Measurements from ENCODE around the gene LRRC49.
A peak's percentile ranks its signal among the peaks of the same experiment; 100 is the strongest.
"Not testable (repeated sequence)": the region's sequence is repeated elsewhere in the genome, so short reads cannot be mapped to it uniquely, and the experiment has no call there.

Gene LRRC49

DNA sequence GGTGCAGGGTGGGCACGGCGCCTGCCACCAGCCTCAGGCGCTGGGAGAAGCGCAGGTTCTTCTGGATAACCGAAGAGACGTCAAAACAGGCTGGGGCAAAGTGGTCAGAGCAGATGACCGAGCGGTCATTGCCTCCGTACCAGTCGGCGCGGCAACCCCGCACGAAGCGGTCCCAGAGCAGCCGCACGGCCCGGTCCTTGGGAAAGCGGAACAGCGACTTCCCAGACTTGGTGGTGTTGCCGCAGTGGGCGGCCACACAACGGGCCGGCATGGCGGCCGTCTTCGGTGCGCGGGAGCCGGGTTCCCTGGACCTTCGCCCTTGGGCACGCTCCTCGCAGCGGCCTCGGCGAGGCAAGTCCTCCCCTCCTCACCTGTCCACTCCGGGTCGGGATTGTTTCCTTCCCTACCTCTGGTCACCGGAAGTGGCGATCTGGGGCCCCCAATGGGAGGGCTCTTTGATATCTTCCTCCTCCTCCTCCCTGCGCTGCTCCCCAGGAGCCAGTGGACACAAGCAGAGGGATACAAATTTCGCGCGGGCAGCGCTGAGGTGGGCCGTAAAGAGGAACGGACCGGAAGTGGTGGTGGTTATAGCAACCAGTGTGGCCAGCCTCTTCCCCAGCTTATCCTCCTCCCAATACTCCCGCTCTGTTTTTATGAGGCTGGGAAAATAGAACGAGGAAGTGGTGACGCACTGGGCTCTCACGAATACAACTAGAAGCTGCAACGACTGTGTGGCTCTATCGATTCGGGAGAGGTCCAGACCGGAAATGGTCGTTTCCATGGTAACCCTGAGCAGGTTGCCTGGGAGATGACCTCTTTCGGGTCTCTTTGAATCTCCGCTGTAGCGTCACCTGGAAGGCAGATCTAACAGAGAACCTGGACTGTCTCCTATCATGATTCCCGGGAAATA lies at the start of gene LRRC49, which contains the start of gene THAP10:
LRRC49 (plus strand) TSS at position 825 of the 910 bp plus-strand sequence; CDS start at position 894, 69 bp downstream.
THAP10 (minus strand) TSS at position 432 of the 910 bp plus-strand sequence; CDS start at position 271, 161 bp downstream.
- DNase-seq, result peak; percentile 96 to 97

DNA sequence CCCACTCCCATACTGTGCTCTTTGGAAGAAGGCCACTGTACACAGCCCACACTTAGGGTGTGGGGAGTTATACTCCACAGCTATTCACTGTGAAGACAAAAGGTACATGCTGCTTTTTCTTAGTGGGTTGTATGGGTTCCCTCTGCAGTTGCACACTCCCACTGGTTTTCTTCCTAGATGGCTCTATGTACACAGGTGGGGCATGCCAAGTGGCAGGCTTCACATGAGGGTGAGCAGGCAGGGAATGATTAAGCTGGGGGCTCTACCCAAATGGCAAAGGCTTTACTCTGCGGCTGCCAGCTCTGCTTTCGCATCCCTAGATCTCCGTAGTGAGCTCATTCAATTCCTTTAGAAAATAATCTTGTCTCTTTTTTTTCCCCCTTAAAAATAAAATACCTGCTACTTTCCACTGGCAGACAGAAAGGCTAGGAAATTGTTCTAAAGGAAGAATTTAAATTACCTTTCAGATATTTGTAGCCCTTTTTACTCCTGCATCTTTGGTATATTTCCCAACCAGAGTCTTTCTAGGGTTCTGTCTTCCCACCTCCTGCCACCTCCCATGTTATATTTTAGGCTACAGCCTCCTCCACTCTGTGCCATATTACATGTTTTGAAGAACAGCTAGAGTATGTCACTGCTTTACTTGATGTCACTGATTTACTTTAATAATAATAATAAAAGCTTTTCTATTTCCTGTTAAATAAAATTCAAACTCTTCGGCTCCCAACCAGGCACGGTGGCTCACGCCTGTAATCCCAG lies 46.8 kb upstream of the LRRC49 start:
- DNase-seq, result no peak

GRCh38 chr15:70851889-70852288 lies 40.7 kb upstream of the LRRC49 start:
- DNase-seq, result no peak

- DNase-seq, result no peak
Measured at GRCh38 chr15:70852501-70853317, 39.9 kb upstream of the LRRC49 start.

- no peak for DNase-seq
Measured at GRCh38 chr15:70853318-70853972, 39.2 kb upstream of the LRRC49 start.

DNA sequence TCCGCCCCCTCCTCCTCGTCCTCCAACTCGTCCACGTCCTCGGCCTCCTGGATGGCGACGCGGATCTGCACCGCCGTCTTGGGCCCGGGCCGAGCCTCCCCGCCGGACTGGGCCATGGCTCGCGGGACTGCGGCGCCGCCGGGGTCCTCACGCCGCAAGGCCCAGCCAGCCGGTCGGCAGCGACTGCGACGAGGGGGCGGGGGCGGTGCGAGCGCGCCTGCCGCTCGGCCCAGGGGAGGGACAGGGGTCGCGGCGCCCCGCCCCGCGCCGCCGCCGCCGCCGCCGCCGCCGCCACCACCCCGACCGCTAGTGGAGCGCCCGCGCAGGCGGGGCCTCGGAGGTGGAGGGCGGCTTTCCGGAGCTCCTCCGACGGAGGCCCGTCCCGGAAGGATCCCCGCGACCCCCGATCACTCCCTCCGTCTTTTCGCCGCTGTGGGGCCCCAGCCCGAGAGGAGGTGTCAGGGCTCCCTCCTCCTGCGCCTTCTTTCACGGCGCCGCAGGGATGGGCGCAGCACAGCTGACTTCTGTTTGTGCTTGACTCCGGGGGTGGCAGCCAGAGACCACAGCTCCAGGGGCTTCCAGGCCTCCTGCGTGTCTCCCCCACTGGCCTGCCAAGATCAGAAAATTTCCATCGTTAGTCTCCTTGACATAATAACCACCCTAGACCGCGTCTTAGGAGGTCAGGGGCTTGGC lies 38.5 kb upstream of the LRRC49 start, which contains the start of gene LARP6:
LARP6 (minus strand) TSS at position 185 of the 693 bp plus-strand sequence; CDS start at position 116, 69 bp downstream.
- no peak for DNase-seq

DNA sequence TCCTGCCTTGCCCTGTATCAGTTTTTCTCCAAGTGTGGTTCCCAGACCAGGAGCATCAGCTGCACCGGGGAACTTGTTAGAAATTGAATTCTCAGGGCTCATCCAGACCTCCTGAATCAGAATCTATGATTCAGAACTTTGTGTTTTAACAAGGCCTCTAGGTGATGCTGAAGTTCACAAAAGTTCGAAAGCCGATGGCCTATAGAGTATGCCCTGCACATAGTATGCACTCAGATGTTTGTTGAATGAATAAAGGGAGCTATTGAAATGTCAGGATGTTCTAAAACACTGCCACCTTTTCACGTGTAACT lies 38.0 kb upstream of the LRRC49 start:
- no peak for DNase-seq

DNA sequence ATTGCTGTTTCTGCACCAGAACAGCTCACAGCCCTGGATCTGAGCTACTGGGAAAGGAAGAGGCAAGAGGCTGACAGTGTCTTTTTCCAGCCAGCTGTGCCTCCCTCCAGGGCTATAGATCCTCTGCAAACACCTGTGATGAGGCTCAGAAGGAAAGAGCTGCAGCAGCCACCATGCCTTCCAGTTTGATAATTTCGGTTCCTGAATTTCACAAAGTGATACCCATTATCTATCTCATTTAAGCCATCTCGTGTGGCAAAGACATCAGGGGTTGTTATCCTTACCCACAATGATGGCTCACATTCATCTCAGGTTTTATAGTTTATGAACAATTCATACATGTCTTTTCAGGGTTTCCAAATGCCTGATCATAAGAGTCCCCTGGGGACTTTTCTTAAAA lies 36.9 kb upstream of the LRRC49 start:
- no peak for DNase-seq

DNA sequence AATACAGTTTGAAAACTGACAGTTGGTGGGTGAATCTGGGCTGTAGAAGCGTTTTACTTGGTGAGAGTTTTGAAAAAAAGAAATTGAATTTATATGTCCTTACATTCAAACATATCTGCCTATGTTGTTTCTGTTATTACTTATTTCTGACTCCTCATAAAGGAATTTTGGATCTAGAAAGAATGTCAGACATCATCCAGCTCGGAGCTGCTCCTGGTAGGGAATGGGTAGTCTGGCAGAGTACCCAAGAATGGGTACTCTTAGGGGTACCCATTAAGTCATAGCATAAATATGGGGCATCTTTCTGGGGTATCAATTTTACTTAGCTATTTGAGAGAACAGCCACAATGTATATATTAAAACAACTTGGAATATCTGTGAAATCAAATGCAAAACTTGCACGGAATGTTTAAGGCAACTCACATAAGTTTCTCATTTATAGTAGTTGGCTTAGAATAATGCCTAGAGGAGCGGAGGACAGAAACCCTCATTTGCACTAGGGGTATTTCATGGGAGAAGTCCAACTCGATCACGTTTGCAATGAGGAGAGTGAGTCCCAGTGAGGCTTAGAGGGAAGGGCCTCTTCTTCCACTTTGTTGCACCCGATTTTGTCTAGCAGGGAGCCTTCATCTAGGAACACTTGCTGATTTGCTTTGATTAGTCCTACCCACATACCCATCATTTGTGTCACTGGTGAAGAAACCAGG lies 36.3 kb upstream of the LRRC49 start:
- DNase-seq, result no peak

DNA sequence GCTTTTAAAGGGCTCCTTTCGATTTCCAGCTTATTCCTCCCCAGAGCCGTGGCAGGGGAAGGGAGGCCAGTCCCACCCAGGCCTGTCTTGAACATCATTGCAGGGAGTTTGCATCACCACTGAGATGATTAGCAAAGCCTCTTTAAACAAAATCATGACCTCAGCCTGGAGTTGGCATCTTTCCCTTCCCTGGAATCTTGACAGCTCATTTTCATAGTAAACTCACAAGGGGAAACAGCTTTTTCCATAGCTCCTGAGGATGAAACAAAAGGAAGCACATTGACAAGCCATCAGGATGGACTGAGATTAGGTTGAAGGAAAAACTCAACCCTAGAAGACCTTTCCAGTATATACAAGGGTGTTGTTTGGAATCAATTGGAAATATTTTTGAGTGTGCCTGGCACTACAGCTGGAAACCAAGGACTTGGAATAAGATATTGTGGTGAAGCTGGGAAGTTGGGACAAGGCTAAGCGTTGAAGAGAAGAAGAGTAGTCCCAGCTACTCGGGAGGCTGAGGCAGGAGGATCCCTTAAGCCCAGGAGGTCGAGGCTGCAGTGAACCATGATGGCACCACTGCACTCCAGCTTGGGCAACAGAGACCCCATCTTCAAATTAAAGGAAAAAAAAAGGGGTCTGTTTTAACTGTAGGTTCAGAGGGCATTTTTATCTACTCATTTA lies 35.6 kb upstream of the LRRC49 start:
- no peak for DNase-seq

- DNase-seq, result no peak
Measured at GRCh38 chr15:70857562-70858285, 34.9 kb upstream of the LRRC49 start.

DNA sequence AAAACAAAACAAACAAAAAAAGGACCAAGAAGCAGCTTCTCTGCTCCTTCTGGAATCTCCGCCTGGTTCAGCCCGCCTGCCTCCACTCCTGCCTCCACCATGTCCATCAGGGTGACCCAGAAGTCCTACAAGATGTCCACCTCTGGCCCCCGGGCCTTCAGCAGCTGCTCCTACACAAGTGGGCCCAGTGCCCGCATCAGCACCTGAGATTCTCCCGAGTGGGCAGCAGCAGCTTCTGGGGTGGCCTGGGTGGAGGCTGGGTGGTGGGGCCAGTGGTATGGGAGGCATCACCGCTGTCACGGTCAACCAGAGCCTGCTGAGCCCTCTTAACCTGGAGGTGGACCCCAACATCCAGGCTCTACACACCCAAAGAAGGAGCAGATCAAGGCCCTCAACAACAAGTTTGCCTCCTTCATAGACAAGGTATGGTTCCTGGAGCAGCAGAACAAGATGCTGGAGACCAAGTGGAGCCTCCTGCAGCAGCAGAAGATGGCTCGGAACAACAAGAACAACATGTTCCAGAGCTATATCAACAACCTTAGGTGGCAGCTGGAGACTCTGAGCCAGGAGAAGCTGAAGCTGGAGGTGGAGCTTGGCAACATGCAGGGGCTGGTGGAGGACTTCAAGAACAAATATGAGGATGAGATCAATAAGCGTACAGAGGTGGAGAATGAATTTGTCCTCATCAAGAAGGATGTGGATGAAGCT lies 33.9 kb upstream of the LRRC49 start:
- not testable (repeated sequence) for DNase-seq

- DNase-seq, result no peak
Measured at GRCh38 chr15:70859322-70859908, 33.2 kb upstream of the LRRC49 start.

DNA sequence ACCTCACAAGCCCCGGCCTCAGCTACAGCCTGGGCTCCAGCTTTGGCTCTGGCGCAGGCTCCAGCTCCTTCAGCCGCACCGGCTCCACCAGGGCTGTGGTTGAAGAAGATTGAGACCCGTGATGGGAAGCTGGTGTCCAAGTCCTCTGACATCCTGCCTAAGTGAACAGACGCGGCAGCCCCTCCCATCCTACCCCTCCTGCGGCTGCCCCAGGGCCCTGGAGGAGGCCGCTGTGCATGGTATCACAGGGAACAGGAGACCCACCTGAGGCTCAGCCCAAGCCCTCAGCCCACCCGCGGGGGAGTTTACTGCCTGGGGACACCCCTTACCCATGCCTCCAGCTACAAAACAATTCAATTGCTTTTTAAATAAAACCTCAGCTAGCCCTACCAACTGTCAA lies 32.6 kb upstream of the LRRC49 start:
- DNase-seq, result no peak

DNA sequence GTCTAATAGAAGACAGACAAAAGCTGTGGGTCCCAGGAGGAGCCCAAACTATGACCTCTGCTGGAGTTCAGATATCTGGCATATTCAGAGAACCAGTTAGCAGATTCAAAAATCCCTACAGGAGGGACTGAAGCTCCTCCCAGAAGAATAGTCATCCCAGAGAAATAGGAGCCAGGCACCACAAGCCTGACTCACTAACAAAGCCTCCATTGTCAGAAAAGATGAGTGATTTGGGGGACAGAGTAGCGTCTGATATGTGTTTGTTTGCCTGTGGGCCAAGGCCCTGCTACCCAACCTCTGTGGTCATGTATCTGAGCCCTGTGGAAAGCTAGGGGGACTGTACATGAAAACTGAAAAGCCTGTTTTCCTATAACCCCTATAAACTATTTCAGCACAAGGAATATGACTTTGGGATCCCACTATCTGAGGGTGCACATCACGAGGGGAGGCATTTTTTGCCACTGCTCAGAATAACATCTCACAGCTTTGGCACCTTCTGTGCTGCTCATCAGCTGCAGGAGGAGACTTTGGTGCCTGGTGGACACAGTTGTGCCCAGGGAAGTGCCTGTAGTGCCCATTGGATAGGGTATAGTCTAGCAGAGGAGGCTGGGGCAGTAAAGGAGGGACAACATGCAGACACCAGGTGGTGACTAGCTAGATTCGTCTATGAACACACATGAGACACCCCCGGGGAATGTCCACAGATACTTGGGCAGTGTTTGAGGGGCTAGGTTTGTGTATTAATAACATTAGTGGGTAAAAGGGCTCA lies 29.0 kb upstream of the LRRC49 start:
- no peak for DNase-seq

DNA sequence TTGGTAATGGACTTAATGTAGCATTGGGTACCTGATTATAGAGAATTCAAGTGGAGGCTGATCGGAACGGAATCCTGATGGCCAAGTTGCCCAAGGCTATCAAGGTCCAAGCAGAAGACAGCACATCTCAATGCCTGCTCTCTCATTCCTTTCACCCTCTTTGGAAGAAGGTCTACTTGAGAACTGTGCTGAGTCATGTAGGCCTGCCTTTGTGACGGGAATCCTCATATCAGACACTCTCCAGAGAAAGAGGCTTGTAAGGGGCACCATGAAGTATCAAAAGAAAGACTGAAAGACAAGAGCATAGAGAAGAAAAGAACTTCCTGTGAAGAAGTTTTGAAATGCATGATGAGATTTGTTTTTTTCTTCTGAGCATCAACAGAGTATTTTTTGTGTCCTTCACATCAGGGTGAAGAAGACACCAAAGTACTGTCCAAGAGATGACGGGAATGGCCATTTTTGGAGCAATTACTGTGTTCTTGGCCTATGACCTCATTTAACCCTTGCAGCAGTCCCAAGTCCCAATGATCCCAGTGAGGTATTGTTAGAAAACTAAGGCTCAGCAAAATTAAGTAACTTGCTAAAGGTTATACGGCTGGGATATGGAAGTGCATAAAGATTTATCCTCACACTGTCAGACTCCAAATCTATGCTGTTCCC lies 25.5 kb upstream of the LRRC49 start:
- no peak for DNase-seq

- DNase-seq, result no peak
Measured at GRCh38 chr15:70867911-70868467, 24.6 kb upstream of the LRRC49 start.
